HG02840 (cell line): ENCODE results near the gene AUNIP.
A peak's percentile ranks its signal among the peaks of the same experiment; 100 is the strongest.

ENCODE experiments used
- ATAC-seq: cut with Tn5 transposase; IDR thresholded peaks from one replicate; pipeline ENCODE4 v1.9.1; 2021; ENCODE audit warnings: mild to moderate bottlenecking, moderate library complexity, moderate number of reproducible peaks; ENCODE audit not compliant: unreplicated experiment, low FRiP score

The AUNIP gene

GRCh38 chr1:25858906-25859789 is at the start of gene AUNIP:
Gene AUNIP (minus strand): TSS chr1:25859457. CDS start chr1:25859357, 100 bp downstream.
- ATAC-seq = no peak

- no peak for ATAC-seq
Observed at GRCh38 chr1:25909040-25909439, 49.8 kb upstream of the AUNIP start.

- ATAC-seq = no peak
Observed at GRCh38 chr1:25908161-25908560, 48.9 kb upstream of the AUNIP start.

- ATAC-seq = no peak
Observed at GRCh38 chr1:25907601-25908000, 48.3 kb upstream of the AUNIP start.

GRCh38 chr1:25906644-25907300 is 47.5 kb upstream of the AUNIP start:
- no peak for ATAC-seq

GRCh38 chr1:25905680-25906643 is 46.7 kb upstream of the AUNIP start, which contains the start of gene STMN1:
Gene STMN1 (minus strand): TSS chr1:25906419. CDS start chr1:25904676, 1,743 bp downstream.
- peak; percentile 68 for ATAC-seq

- peak; percentile 74 for ATAC-seq
Observed at GRCh38 chr1:25904943-25905679, 45.9 kb upstream of the AUNIP start.

- no peak for ATAC-seq
Observed at GRCh38 chr1:25903986-25904385, 44.7 kb upstream of the AUNIP start.

GRCh38 chr1:25902462-25902861 is 43.2 kb upstream of the AUNIP start:
- no peak for ATAC-seq

- no peak for ATAC-seq
Observed at GRCh38 chr1:25900219-25900618, 41.0 kb upstream of the AUNIP start.

- ATAC-seq = no peak
Observed at GRCh38 chr1:25899792-25900191, 40.5 kb upstream of the AUNIP start.

- no peak for ATAC-seq
Observed at GRCh38 chr1:25898223-25899015, 39.2 kb upstream of the AUNIP start.

- ATAC-seq = no peak
Observed at GRCh38 chr1:25897754-25898153, 38.5 kb upstream of the AUNIP start.

GRCh38 chr1:25896266-25896665 is 37.0 kb upstream of the AUNIP start:
- no peak for ATAC-seq

- peak; percentile 83 for ATAC-seq
Observed at GRCh38 chr1:25895365-25895990, 36.2 kb upstream of the AUNIP start.

GRCh38 chr1:25893116-25893515 is 33.9 kb upstream of the AUNIP start:
- no peak for ATAC-seq

GRCh38 chr1:25891606-25892005 is 32.3 kb upstream of the AUNIP start:
- no peak for ATAC-seq

- no peak for ATAC-seq
Observed at GRCh38 chr1:25890239-25891034, 31.2 kb upstream of the AUNIP start.
